ENCODE measurements around the gene SAMD4A.
"Not testable (repeated sequence)": the region's sequence is repeated elsewhere in the genome, so short reads cannot be mapped to it uniquely, and the experiment has no call there.

Gene SAMD4A

GRCh38 chr14:54738009-54738408, 171.1 kb downstream of the SAMD4A start:
- DNase-seq, result no peak

- no peak for DNase-seq
These were observed 172.6 kb downstream of the SAMD4A start for GRCh38 chr14:54739514-54739913.

GRCh38 chr14:54742492-54743350, 175.8 kb downstream of the SAMD4A start:
- DNase-seq, result no peak

GRCh38 chr14:54743382-54743781, 176.5 kb downstream of the SAMD4A start:
- no peak for DNase-seq

- DNase-seq, result no peak
These were observed 179.1 kb downstream of the SAMD4A start for GRCh38 chr14:54746019-54746418.

GRCh38 chr14:54747616-54748015, 180.7 kb downstream of the SAMD4A start:
- peak; percentile 23 for DNase-seq

GRCh38 chr14:54749180-54749579, 182.3 kb downstream of the SAMD4A start:
- DNase-seq, result no peak

- DNase-seq, result no peak
These were observed 182.8 kb downstream of the SAMD4A start for GRCh38 chr14:54749727-54750126.

- DNase-seq, result not testable (repeated sequence)
These were observed 185.7 kb downstream of the SAMD4A start for GRCh38 chr14:54752611-54753010.

- DNase-seq, result not testable (repeated sequence)
These were observed 186.5 kb downstream of the SAMD4A start for GRCh38 chr14:54753396-54753795.

GRCh38 chr14:54754116-54754622, 187.2 kb downstream of the SAMD4A start:
- no peak for DNase-seq

GRCh38 chr14:54754623-54755386, 187.9 kb downstream of the SAMD4A start:
- no peak for DNase-seq

- DNase-seq, result no peak
These were observed 189.9 kb downstream of the SAMD4A start for GRCh38 chr14:54756656-54757392.

- no peak for DNase-seq
These were observed 191.1 kb downstream of the SAMD4A start for GRCh38 chr14:54758041-54758440.

GRCh38 chr14:54759982-54760585, 193.2 kb downstream of the SAMD4A start:
- no peak for DNase-seq

- DNase-seq, result no peak
These were observed 194.1 kb downstream of the SAMD4A start for GRCh38 chr14:54760866-54761575.

GRCh38 chr14:54761835-54762234, 194.9 kb downstream of the SAMD4A start:
- no peak for DNase-seq

- DNase-seq, result peak; percentile 68
These were observed 195.4 kb downstream of the SAMD4A start for GRCh38 chr14:54762296-54762695.

- no peak for DNase-seq
These were observed 196.8 kb downstream of the SAMD4A start for GRCh38 chr14:54763761-54764160.

- no peak for DNase-seq
These were observed 199.6 kb downstream of the SAMD4A start for GRCh38 chr14:54766276-54767138.

- no peak for DNase-seq
These were observed 200.2 kb downstream of the SAMD4A start for GRCh38 chr14:54767139-54767431.

Measured in fibroblast of skin of right biceps (primary cell).